GM19043 (cell line): ENCODE measurements around the gene SF1.

Experiments
- ATAC-seq: cut with Tn5 transposase; IDR thresholded peaks from one replicate; pipeline ENCODE4 v1.9.1; 2021; ENCODE audit warnings: low read depth; ENCODE audit not compliant: unreplicated experiment

Gene SF1

DNA sequence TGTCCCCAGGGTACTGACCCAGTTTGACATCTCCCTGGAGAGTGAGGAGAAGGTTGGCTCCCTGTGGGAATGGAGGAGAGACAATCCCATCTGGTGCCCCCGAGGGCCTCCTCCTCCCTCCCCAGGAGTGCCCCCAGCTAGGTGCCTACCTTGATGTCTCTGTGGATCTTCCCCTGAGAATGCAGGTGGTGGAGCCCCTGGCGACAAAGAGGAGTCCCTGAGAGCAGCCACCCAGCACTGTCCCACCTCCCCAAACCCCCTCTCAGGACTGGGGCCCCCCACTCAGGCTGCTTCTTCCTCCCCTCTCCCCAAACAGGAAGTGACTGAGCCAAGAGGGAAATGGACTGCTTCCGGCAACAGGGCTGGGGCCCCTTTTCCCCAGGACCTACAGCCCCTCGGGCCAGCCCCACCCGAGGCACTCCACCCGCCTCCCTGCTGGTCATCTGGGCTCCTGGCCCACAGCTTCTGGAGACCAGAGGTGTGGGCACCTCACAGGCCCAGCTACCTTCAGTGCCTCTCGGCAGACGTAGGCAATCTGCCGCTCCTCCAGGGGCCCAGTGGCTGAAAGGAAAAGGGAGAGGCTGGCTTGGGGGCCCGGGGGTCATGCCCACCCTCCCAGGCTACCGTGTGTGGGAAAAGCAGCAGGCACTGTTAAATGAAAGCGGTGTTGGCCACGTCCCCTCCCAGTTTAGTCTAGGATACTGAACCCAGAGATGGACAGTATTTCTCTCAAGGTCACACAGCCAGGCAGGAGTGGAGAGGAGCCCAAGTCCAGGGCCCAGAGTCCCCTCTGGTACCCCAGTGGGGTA lies 23.4 kb upstream of the SF1 start:
- ATAC-seq, result no peak

DNA sequence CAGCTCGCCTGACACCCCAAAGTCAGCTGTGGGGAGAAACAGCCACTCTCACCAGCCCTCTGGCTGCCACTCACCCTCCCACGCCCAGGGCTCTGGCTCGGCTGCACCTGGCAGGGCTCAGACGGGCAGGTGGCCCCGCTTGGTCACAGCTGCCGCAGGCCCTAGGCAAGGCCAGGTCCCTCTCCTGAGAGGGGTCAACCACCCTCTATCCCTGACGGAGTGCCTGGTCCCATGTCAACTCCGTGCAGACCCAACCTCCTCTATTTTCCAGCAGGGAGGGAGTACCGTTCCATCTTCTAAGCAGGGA lies 22.8 kb upstream of the SF1 start:
- no peak for ATAC-seq

DNA sequence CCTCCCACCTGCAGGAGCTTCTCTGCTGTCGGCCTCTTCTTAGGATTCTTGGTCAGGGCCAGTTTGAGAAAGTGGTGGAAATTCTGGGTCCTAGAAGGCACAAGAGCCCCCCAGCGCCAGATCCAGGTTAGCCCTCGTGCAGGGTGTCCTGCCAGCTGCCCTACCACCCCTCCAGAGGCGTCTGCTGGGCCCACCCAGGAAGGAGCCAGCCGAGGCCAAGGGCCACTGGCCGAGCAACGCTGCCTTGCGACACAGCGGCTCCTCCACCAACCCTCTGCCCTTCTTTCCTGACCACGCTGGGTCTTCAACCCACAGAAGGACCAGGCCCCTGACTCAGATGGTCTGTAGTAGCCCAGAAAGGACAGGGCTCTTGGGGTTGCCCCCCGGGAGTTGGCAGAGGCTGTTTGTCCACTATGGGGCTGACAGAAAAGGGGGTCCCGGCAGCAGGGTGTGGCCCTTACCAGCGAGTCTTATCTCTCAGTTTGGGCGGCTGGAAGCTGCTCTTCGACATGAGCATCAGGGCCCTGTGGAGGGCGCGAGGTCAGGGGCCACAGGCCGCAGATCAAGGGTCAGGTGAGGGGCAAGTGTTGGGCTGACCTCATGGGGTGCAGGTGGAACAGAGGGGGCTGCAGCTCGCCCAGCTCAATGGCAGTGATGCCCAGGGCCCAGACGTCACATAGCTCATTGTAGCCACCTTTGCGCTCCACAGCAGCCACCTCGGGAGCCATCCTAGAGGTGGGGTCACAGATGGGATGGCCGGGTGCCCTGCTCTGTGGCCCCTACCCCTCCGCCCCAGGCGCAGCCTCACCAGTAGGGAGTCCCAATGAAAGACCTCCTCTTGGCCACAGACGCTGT lies 22.2 kb upstream of the SF1 start:
- ATAC-seq, result no peak

DNA sequence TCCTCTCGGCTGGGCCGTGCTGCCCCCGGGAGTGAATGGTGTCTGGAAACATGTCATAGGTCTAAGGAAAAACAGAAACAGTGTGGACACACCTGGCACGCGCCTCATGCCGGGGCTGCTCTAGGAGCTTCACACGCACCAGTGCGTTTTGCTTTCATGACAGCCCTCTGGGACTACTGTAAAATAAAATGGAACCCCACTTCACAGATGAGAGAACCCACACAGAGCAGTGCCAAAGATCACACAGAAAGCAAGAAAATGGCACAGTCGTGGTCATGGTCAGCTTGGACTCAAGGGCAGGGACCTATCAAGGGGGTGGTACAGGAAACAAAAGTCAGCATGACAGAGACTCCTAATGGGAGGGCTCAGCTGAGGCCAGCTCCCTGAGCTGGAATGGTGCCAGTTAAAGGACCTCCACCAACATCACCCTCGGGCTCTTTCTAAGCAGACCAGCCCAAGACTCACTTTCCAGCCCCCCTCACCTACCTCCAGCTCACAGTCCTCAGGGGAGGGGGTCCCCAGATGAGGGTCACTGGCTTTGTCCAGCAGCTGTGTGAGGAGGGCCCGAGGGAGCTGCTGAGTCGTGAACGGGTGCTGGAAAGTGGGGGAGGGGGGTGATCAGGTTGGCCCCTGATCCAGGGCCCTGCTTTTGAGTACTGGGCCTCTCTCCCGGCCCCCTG lies 21.4 kb upstream of the SF1 start:
- no peak for ATAC-seq

DNA sequence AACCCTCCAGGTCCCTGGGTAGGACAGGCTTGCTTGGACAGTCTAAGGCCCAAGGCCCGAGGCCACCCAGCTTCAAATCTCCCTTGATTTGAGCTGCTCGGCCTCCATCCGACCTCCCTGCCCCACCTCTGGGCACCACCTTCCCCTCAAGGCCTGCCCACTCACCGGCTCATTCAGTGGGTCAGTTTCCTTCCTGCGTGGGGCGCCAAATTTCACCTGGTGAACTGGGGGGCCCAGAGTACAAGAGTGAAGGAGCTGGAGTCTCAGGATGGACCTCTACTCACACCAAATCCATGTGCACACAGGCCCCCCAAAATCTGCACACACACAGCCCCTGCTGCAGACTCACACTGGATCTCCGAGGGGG lies 20.9 kb upstream of the SF1 start:
- no peak for ATAC-seq

DNA sequence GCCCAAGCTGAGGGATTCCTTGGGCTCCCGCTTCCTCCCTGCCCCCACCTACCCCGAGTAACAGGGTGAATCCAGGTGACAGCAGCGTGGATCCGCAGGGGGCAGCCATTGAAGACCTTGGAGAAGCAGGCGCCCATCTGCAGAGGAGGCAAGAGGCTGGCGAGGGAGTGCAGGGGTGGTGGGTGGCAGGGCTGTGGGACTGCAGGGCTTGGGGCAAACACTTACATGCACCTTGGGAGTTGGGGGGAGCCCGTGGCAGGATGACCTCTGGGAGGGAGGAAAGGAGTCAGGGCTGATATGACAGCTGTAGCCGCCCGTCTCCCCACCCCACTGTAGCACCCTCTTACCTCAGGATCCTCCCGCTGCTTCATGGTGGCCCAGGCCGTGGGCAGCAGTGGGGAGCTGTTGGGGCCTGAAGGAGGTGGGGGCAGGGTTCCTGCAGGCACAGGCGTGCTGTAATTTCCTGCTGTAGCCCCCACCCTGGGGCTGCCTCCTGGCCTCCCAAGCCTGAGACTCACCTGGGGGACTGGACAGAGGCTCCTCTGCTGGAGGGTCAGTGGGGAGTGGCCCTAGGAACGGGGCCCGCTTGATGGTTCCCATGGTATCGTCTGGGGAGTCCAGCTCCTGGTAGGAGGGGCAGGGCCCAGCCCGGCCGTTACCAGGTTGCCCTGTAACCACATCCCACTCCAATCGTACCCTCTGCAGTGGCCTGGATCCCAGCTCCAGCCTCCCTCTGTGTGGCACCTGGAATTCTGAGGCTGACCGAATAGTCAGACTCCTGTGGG lies 18.6 kb upstream of the SF1 start:
- ATAC-seq, result no peak

DNA sequence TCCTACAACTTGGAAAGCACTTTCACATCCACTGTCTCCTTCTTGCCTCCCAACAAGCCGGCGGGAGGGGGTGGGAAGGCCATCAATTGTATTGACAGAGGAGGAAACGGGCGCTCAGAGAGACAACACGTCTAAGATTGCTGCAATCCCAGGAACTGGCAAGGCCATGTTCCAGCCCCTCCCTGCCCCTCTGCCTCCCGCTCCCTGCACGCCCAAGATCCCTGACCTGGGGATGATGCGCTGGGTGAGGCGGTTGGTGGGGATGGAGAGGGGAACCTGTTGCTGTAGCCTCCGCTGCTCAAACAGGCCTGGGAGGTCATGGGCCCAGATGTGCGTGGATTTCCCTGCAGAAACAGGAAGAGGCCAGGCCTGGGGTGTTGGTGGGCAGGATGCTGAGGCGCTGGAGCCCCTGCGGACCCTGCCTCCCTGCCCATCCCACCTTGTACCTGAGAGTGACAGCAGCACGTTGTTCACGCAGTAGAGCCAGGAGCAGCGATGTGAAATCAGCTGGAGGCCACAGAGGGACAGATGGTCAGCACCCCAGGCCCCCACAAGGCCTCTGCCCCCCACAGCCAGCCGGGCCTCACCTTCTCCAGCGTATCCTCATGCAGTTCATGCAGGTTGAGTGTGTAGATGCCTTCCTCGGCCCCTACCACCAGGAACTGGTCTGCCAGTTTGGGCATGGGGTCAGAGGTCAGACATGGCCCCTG lies 17.9 kb upstream of the SF1 start:
- ATAC-seq, result no peak

DNA sequence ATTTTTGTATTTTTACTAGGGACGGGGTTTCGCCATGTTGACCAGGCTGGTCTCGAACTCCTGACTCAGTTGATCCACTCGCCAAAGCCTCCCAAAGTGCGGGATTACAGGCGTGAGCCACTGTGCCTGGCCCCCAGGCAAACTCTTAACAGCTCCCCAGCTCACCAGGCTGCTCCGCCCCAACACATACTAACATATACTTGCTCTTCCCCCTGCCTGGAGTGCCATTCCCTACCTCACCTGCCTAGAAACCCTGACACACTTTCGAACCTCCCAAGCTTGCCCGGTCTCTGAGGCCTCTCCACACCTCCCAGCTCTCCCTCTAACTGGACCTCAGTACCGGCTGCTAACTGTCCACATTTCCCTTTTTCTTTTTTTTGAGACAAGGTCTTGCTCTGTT lies 16.2 kb upstream of the SF1 start:
- no peak for ATAC-seq

DNA sequence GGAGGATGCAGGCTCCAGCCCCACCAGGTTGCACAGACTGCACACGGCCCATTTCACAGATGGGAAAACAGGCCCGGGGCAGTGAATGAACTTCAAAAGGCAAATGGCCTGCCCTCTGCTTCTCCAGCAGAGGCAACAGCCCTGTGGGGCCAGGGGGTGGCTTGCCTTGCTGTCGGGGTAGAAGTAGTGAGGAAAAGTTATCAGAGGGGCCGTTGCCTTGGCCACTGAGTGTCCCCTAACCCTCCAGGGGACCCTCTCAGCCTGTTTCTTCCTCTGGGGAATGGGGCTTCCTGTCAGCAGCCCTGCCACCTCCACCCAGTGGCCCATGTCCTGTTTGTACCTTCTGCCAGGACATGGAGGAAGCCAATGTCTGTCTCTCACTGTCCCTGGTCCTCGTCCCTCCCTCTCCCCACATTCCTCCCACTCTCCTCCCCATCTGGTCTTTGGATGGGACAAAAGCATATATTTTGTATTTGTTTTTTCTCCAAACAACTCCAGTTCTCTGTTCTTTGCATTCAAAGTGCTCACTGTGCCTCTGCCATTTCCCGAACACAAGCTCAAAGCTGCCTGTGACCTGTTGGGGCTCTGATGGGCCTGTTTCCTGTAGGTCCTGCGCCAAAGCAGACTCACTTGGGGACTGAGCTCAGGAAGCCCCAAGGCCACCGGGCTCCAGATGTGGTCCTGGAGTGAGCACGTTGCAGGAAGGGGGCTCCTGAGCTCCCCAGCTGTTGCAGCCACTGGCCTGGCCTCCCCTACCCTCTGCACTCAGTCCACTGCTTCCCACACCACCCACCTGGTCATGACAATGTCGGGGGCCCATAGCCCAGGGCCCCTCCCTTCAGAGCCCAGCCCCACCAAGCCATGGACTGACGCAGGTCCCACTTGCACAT lies 15.2 kb upstream of the SF1 start:
- no peak for ATAC-seq

DNA sequence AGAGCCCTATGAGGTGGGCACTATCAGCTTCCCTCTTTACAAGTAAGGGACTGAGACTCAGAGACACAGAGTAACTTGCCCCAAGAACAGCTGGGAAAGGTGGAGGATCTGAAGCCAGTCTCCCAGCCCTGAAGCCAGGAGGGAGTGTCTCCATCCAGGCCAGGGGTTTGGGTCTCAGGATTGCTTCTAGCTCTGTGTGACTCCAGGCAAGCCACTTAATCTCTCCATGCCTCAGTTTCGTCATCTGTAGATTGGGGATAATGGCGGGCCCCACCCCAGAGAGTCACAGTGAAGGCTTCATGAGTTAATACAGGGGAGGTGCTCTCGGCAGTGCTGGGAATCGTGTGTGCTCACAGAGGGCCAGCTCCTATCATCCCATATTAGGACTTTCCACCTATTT lies 14.1 kb upstream of the SF1 start:
- no peak for ATAC-seq

DNA sequence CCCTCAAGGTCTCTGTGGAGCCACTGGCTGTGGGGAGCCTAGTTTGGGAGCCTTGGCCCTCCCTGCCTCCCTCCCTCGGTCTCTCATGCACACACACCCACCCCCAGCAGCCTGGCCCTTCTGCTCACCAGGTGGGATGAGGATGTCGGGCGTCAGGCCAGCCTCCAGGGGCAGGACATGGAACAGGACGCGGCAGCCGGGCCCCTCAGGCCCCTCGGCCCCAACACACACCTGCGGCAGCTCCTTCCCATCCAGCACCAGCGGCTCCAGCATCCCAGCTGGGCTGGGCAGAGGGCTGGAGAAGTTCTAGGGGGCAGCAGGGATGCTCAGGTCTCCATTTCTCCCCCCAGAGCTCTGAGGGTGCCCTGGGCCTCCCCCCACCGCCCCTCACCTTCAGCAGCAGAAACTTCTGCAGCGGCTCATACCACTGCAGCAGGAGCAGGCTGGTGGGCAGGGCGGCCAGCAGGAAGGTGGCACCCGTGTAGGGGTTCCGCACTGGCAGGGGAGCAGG lies 13.5 kb upstream of the SF1 start:
- ATAC-seq, result no peak

DNA sequence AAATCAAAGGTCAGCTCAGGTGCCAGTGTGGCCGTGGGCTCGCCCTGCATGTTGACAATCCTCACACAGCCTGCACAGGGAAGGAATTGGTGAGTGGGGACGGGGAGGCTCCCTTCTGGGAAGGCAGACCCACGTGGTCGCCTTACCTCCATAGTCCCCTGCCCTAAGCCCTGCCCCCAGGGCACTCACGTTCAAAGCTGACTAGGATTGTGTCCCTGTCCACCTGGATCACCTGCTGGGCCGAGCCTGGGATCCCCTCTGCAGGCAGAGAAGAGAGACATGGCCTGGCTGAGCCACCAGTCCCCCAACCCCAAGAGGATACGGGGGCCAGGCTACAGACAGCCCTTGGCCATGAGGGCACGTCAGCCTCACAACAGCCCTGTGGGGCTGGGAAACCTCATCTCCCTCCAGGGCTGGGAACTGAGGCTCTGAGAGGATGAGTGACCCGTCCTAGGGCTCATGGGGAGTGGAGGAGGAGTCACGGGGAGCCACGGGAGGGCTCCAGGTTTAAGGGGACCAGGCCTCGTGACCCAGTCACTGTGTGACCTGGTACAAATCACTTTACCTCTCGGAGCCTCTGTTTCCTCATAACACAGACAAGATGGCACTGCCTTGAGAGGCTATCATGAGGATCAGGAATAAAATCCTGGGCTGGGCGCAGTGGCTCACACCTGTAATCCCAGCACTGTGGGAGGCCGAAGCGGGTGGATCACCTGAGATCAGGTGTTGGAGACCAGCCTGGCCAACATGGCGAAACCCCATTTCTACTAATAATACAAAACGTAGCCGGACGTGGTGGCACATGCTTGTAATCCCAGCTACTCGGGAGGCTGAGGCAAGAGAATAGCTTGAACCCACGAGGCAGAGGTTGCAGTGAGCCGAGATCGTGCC lies 12.1 kb upstream of the SF1 start:
- no peak for ATAC-seq

DNA sequence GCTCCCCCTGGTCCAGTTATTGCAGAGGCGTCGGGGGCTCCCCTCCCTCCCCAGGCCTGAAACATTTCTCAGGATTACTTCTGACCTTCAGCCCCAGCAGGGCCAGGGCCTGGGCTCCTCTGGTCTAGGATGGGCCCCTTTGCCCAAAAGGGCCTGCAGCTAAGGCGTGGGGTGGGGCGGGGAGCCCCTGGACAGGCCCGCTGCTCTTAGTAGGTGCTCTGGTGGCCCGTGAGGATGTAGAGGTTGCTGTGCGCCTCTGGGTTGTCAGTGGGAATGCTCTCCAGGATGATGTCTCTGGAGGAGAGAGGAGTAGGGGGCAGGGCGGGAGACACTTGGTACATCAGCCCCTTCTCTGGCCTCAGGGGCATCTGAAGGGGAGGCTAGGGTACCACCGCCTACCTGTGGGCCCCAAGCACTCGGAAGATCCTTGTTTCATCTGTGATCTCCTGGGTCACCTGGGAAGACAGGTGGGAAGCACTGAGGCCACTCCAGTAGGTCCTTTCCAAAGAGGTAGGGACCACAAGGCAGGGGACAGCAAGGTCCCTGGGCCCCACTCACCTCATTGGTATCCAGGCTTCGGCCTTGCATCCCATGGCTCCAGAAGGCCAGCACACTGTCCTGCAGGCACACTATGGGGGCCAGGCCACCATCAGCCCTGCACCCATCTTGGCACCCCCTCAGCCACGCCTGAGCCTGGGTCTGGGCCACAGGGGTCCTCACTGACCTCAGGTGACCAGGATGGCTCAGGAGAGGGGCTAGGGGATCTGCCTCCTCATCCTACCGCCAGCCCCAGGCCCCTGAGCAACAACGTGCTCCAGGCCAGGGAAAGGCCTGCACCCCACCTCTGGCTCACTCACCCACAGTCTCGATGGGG lies 11.2 kb upstream of the SF1 start:
- ATAC-seq, result no peak

DNA sequence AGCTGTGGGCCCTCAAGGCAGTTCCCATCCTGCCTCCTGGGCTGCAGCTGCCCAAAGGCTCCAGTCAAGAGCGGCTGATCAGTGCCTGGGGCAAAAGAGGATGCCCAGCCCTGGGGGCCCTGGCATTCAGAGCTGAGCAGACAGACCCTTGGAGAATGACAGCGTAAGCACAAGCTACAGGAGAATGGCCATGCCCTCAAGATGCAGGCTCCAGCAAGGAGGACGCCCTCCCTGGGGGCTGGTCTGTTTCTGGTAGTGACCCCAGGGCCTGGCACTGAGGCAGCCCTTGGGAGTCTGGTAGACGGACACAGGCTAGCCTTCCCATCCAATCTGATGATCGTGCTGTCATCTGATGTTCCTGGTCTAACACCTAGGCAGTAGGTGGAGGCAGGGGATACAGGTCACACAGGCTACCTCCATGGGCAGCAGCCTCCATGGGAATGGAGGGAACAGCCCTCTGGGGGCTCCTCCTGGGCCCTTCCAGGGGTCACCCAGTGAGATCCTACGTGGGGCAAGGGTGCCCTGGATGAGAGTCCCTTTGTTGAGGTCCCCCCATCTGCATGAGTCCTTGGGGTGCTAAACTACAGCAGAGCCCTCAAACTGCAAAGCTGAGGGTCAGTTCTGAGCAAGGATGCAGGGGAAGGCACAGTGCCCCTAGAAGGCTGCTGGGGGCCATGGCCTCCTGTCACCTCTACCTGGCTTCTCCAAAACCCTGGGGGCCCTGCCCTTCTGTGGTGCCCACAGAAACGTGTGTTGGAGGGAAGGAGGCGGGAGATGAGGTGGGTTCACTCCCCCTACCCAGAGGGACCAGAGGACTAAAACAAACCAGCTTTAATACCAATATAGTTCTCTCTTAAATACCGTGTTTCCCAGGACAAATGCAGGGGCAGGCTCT lies 10.2 kb upstream of the SF1 start:
- no peak for ATAC-seq

DNA sequence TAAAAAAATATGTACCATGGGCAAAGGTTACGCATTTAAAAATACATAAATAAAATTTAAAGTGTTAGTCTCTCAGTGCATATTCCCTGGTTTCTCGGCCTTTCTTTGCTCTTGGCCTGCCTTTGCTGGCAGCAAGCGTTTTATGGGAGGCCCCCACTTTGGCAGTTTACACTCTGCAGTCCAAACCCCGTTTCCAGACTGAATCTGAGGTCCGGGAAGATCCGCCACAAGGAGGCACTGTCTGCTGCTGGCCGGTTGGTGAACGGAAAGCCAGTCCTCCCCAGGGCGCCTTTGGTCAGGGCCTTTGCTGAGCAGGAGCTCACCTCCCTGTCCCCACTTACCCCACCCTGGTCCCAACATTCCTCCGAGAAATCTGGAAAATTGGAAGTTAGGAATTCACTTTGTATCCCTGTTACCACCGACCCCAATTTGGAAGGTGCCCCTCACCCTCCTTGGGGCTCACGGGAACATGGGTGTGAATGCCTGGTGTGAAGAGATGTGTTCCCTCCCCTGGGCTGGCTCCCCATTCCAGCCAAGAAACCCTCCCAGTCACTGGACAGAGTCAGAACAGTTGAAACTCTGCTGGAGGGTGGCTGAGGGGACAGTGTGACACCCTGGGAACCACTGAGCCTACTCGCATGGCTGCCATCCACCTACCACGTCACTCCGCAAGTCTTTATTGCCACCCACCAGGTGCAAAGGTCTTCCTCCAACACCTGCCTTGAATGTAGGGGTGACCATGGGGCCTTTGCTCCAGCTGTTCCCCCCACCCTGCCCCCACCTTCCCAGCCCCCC lies 9.4 kb upstream of the SF1 start:
- no peak for ATAC-seq
